ENCODE data around the gene UST.
"Not testable (repeated sequence)": the region's sequence is repeated elsewhere in the genome, so short reads cannot be mapped to it uniquely, and the experiment has no call there.

UST gene

DNA sequence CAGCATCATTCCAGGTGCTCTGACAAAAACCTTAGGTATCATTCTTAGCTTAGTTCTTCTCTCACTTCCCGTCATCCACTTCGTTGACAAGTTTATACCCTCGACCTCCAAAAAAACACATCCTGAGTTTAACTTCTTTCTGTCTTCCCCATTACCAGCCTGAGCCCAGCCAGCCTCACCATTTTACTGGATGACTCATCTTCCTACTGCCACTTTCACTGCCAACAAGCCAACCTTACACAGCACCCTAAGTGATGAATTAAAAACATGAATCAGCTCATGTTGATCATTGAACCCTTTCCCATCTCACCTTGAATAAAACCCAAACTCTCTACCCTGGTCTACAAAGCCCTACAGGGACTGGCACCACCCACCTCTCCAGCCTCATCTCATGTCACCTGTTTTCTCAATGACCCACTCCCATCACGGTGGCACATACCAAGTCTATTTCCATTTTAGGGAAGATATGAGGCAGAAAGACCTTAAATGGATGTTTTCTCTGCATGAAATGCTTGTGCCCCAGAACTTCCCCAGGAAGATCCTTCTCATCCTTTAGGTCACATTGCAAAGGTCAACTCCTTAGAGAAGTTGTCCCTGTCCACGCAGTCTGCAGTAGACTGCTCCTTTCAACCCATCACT, 9.9 kb upstream of the UST start:
- DNase-seq: no peak

DNA sequence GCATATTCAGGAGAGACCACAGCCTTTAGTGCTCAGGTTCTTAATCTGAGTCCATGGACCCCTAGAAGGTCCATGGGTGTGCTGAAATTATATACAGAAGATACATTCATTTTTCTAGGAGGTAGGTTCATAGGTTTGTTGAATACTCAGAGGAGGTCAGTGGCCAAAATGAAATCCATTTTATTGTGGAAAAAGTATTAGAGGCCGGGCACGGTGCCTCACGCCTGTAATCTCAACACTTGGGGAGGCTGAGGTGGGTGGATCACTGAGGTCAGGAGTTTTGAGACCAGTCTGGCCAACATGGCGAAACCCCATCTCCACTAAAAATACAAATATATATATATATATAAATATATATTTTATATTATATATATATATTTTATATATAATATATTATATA, 9.0 kb upstream of the UST start:
- DNase-seq: no peak

DNA sequence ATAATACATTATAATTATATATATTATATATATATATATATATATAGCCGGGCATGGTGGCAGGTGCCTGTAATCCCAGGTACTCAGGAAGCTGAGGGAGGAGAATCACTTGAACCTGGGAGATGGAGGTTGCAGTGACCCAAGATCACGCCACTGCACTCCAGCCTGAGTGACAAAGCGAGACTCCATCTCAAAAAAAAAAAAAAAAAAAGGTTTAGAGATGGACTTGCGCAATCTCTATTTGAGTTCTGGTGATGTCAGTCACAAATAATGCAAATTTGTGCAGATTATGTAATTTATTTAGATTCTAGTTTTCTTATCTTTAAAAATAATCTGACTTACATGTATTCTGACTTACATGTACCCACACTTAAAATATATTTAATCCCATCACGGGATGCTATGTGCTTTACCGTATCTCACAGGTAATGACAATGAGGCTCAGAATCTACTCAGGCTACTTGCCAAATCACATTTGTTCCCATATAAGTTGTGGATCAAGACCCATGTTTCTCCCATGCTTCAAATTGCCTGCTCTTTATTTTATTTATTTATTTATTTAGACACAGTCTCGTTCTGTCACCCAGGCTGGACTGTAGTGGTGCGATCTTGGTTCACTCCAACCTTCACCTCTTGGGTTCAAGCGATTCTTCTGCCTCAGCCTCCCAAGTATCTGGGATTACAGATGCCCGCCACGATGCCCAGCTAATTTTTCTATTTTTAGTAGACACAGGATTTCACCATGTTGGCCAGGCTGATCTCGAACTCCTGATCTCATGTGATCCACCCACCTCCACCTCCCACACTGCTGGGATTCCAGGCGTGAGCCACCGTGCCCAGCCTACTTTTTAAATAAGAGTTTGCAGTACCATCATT, 7.6 kb upstream of the UST start:
- DNase-seq: no peak

GRCh38 chr6:148739822-148740128, 7.1 kb upstream of the UST start:
- no peak for DNase-seq

DNA sequence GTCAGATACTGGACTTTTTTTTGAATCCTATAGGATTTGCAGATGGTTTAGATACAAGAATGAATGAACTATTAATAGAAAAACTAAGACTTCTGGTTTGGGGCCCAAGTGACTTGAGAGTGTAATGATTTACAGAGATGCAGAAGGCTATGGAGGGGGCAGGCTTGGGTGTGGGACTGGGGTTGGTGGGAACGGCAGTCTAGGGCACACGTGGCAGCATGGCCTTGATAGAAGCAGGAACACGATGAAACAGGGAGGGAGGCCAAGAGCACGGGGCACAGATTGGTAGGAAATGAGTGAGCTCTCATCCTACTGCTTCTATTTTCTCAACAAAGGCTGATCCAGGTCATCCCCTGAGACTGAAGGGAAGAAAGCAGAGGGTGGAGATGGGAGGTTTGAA, 3.4 kb upstream of the UST start:
- no peak for DNase-seq

GRCh38 chr6:148745926-148746325, 904 bp upstream of the UST start:
- DNase-seq: no peak

GRCh38 chr6:148747145-148747470, 278 bp downstream of the UST start:
- DNase-seq: peak; percentile 23

DNA sequence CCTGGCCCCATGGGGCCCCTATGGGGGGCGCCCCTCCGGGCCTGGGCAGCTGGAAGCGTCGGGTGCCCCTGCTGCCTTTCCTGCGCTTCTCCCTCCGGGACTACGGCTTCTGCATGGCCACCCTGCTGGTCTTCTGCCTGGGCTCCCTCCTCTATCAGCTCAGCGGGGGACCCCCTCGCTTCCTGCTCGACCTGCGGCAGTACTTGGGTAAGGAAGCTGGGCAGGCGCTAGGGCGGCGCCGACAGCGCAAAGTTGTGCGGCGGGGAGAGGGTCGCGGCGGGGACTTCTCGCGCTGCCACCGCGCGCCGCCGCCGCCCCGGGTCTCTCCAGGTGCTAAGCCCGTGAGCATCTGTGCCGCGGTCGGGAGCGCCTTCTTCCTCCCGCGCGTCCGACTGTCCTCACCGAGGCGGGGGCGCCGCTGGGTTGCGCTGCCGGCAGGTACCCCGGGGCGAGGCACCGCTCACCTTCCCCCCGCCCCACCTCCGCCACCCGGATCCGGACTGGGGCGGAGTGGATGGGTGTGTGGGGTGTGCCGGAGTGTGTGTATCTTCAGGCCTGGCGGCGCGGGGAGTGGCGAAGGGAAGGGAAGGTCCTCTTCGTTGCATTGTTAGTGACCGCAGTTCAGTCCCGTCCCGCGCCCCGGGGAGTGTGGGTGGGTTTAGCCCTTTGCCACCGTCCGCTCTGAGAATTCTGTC, 788 bp downstream of the UST start:
- peak; percentile 40 for DNase-seq

- DNase-seq: no peak
Measured at GRCh38 chr6:148749674-148750073, 2.8 kb downstream of the UST start.

- DNase-seq: no peak
Measured at GRCh38 chr6:148750838-148751792, 4.3 kb downstream of the UST start.

- no peak for DNase-seq
Measured at GRCh38 chr6:148751793-148752170, 5.0 kb downstream of the UST start.

DNA sequence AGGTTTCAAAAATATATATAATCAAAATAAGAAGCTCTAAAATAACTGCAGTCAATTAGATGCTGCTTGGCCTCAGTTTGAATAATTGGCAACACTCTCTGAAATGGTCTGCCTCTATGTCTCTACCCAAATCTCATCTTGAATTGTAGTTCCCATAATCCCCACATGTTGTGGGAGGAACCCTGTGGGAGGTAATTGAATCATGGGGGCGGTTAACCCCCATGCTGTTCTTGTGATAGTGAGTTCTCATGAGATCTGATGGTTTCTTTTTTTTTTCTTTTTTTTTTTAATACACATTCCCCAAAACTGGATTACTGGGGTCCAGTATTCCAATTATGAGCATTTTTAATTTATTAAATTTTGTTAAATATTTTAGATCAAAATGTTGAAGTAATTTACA, 8.5 kb downstream of the UST start:
- DNase-seq: not testable (repeated sequence)

- no peak for DNase-seq
Measured at GRCh38 chr6:148757944-148758480, 11.2 kb downstream of the UST start.

DNA sequence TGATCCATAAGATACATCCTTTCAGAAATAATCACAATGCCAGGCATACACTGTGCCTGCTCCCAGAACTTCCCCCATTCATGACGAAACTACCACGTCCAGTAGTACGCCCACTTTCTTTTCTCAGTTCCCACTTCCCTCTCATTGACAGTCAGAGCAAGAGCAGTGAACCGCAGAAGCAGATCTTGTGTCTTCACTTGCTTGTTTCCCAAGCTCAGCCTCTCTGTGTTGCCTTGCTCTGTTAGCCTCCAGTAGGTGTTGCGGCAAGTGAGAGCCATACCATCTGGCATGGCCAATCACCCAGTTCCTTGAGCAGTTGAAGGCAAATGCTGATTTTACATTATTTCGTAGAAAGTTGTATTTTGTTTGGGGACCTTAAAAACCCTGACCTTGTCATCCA, 11.7 kb downstream of the UST start:
- DNase-seq: no peak

- no peak for DNase-seq
Measured at GRCh38 chr6:148760258-148760534, 13.4 kb downstream of the UST start.

DNA sequence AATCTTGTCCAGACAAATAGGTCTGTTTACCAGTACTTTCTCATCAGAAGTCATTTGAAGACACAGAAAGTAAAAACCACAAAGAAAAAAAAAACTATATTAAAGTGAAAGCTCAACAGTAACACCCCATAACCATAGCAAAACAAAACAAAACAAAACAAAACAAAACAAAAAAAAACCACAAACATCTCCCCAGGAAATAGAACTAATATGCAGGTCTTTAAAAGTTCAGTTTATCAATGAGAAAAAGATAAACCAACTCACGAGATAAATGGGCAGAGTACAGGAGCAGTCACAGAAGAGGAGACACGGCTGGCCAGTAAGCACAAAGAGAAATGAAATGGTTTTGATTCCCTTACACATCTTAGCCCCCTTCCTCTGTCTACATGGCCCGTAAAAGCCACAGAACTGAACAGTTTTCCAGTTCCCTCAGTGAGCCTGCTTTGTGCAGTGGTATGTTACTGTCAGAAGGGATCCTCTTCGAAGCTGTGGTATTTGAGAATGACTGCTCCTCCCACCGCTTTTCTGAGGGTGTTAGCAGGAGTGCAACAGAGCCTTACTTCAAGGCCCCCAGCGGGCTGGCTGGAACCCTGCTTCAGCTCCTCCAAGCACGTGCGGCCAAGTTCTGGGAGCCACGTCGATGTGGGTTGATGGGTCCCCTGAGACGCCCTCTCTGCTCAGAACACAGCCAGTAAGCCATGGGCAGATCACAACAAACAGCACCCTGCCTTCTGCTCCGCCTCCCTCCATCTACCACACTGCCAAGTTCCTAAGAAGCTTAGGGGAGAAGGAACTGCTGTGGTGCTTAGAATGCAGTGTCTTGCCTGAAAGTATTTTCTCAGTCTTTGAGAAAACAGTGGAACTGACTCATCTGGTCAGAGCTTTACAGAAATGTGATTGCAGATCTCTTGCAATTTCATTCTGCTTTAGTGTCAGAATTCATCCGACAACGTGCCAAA, 14.0 kb downstream of the UST start:
- DNase-seq: peak; percentile 8

GRCh38 chr6:148761527-148762011, 14.7 kb downstream of the UST start:
- peak; percentile 45 for DNase-seq

GRCh38 chr6:148762231-148762630, 15.4 kb downstream of the UST start:
- no peak for DNase-seq

DNA sequence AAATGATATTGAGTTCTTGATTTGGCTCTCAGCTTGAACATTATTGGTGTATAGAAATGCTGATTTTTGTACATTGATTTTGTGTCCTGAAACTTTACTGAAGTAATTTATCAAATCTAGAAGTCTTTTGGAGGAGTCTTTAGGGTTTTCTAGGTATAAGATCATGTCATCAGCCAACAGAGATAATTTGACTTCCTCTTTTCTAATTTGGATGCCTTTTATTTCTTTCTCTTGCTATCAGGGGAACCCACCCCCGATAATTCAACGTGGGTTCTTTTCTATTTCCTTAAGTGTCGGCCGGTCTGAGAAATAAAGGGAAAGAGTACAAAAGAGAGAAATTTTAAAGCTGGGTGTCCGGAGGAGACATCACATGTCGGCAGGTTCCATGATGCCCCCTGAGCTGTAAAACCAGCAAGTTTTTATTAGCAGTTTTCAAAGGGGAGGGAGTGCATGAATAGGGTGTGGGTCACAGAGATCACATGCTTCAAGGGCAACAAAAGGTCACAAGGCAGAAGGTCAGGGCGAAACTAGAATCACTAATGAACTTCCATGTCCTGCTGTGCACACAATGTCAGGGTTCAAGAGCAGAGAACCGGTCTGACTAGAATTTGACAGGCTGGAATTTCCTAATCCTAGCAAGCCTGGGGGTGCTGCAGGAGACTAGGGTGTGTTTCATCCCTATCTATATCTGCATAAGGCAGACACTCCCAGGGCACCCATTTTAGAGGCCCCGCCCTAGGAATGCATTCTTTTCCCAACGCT, 17.6 kb downstream of the UST start:
- DNase-seq: not testable (repeated sequence)

DNA sequence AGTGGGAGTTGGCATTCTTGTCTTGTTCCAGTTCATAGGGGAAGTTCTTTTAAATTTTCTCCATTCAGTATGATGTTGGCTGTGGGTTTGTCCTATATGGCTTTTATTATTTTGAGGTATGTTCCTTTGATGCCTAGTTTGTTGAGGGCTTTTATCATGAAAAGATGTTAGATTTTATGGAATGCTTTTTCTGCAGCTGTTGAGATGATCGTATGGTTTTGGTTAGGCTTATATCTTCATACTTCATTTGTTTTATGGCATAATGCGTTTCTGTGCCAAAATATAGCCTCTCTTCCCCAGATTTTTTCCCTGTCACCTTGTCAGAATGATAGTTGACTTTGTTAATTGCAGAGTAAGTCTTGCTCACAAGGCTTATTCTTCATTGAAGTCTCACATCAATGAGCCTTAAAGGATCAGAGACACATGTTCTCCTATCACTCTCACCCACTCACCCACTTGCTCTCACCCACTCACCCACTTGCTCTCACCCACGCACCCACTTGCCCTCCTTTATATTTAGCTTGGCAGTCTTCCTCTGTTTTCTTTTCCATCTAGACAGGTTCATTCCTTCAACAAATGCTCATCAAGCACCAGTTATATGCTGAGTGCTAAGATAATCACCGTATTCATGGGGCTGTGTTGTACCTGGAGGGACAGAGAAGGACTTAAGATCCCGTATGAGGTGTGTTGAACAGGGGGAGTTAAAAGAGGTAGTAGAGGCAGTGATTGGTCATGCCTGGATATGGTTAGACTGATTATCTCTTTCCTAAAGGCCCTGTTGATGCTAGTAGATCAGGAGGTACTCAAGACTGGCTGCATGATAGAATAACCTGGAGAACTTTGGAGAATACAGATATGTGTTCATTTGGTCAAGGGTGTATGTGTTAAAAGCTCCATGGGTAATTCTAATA, 19.3 kb downstream of the UST start:
- no peak for DNase-seq

Measured in activated gamma-delta T cell (primary cell).